DND-41 (cell line): ENCODE data around the gene ANKRD11.

Experiments
- ATAC-seq: fragments of 200-7000 bp; cut with Tn5 transposase; 3 replicates; pipeline ENCODE4 v1.9.1; 2021; ENCODE audit warnings: low read depth; ENCODE audit not compliant: insufficient read depth
- DNase-seq: peaks from one replicate; pipeline ENCODE4 v3.0.0-alpha.2; 2020
- H2AFZ ChIP-seq: 2 replicates; pipeline ENCODE4 v1.6.0; 2012; ENCODE audit warnings: low read depth, low read length
- H3K27ac ChIP-seq: 2 replicates; pipeline ENCODE4 v1.5.1; 2012; ENCODE audit warnings: low read length, inconsistent platforms
- H3K27me3 ChIP-seq: fragments of 200-600 bp; sonication (generic); 2 replicates; pipeline ENCODE4 v1.6.0; 2012; ENCODE audit warnings: low read length, mild to moderate bottlenecking, inconsistent platforms; ENCODE audit not compliant: insufficient read depth, poor library complexity
- H3K36me3 ChIP-seq: 2 replicates; pipeline ENCODE4 v1.5.1; 2012; ENCODE audit warnings: low read length, inconsistent platforms; ENCODE audit not compliant: insufficient read depth
- H3K4me1 ChIP-seq: 2 replicates; pipeline ENCODE4 v1.5.1; 2012; ENCODE audit warnings: mild to moderate bottlenecking, low read length; ENCODE audit not compliant: insufficient read depth
- H3K4me2 ChIP-seq: 2 replicates; pipeline ENCODE4 v1.6.0; 2012; ENCODE audit warnings: mild to moderate bottlenecking, moderate library complexity, low read length, inconsistent platforms; ENCODE audit not compliant: insufficient read depth
- H3K4me3 ChIP-seq, 2 experiments: fragments of 200-600 bp in 1 of 2; shearing (Covaris generic) in 1 of 2; 2 replicates each; pipeline ENCODE4 v1.5.1; 2012 to 2016; ENCODE audit warnings: inconsistent platforms in 2 of 2, low read length in 2 of 2, mild to moderate bottlenecking in 2 of 2, low read depth in 1 of 2, moderate library complexity in 1 of 2
- H3K79me2 ChIP-seq: 2 replicates; pipeline ENCODE4 v1.6.0; 2012; ENCODE audit warnings: low read length, inconsistent platforms; ENCODE audit not compliant: insufficient read depth
- H3K9ac ChIP-seq: 2 replicates; pipeline ENCODE4 v1.6.0; 2012; ENCODE audit warnings: low read depth, mild to moderate bottlenecking, inconsistent platforms, low read length, moderate library complexity
- H3K9me3 ChIP-seq: 2 replicates; pipeline ENCODE4 v1.5.1; 2012; ENCODE audit warnings: low read length, moderate library complexity, mild to moderate bottlenecking, inconsistent platforms; ENCODE audit not compliant: insufficient read depth, severe bottlenecking
- H4K20me1 ChIP-seq: 2 replicates; pipeline ENCODE4 v1.6.0; 2012; ENCODE audit warnings: low read length; ENCODE audit not compliant: insufficient read depth
- EZH2 ChIP-seq: IDR thresholded peaks from 3 replicates; pipeline ENCODE4 v1.6.1; 2012; ENCODE audit warnings: borderline replicate concordance, low read depth, mild to moderate bottlenecking, moderate library complexity, low read length, inconsistent platforms; ENCODE audit not compliant: severe bottlenecking
- TF ChIP-seq, protein P1 (sequence below): IDR thresholded peaks from 2 replicates; pipeline ENCODE4 v1.5.1; 2012; ENCODE audit warnings: borderline replicate concordance, low read length, moderate library complexity, mild to moderate bottlenecking; ENCODE audit not compliant: poor library complexity, severe bottlenecking; ENCODE audit errors: extremely low read depth

Gene ANKRD11

DNA sequence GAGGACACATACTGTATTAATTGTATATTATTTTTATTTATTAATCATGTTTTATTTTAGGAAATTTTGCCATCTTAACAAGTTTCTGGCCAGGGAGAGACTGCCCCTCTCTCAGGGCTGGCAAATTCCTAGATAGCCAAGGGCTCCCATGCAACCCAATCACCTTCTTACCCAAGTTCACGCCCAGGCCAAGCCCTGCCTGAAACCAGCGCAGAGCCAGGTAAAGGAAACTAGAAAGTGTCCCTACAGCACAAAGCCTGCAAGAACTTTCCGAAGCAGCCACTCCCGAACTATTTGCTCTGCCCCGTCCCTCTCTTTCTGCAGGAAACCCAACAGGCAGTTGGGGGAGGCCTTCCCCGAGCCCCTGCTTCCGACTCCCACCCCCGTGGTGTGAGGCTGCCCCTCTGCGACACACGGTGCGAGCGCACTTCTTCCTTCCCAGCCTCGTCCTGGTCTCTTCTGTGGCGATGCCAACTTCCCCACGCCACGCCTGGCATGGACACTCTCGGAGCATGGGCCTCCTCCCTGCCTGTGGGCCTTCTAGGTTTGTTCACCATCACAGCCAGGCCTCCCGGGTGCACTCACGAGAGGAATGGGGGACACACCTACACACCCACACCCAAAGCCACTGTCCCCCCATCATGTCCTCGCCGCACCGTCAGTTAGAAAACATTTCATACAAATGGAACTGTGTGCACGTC is 172.5 kb downstream of the ANKRD11 start:
- Histone ChIP-seq H3K9me3 (no peaks in the 10 kb centered on the region), H2AFZ (no peak overlapping the region), H3K9ac (peak overlapping the region; percentile 6; the same call in 1 of the 2 replicates), H3K4me1 (peaks cover 76% of the 10 kb centered on the region), H3K27me3 (no peaks in the 10 kb centered on the region), H3K36me3 (peaks cover 67% of the 10 kb centered on the region), H4K20me1 (peaks cover 98% of the 10 kb centered on the region), H3K4me2 (peak overlapping the region; percentile 45), H3K79me2 (peaks cover 100% of the 10 kb centered on the region), H3K27ac (peak overlapping the region; percentile 36), H3K4me3 (no peak overlapping the region)
- TF ChIP-seq EZH2, result no peak
- TF ChIP-seq, protein P1, sequence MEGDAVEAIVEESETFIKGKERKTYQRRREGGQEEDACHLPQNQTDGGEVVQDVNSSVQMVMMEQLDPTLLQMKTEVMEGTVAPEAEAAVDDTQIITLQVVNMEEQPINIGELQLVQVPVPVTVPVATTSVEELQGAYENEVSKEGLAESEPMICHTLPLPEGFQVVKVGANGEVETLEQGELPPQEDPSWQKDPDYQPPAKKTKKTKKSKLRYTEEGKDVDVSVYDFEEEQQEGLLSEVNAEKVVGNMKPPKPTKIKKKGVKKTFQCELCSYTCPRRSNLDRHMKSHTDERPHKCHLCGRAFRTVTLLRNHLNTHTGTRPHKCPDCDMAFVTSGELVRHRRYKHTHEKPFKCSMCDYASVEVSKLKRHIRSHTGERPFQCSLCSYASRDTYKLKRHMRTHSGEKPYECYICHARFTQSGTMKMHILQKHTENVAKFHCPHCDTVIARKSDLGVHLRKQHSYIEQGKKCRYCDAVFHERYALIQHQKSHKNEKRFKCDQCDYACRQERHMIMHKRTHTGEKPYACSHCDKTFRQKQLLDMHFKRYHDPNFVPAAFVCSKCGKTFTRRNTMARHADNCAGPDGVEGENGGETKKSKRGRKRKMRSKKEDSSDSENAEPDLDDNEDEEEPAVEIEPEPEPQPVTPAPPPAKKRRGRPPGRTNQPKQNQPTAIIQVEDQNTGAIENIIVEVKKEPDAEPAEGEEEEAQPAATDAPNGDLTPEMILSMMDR, result no peak
- ATAC-seq (no peak), DNase-seq (no peak)

DNA sequence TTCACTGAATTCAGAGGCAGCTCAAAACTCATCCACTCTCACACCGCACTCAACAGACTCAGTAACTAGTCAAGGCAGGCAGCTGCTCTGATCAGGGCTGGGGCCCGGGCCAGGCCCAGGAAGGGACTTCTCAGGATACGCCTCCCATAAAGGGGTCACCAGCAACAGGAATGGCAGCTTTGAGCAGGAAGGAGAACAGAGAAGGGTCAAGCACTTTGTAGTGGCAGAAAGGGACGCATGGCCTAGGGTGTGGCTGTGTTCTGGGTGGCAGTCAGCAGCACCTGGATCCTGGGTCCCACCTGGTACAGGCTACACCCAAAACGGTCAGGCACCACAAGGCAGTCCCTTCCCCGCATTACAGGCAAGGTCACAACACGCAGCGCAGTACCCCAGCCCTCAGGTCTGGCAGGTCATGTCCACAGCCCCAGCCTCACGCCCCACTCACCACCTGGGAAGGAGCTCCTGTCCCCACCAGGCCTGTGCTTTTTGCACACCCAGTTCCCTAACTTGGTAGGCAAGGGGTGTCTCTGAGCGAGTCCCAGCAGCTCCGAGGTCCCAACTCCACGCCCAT is 173.2 kb downstream of the ANKRD11 start:
- Histone ChIP-seq H4K20me1 (peaks cover 98% of the 10 kb centered on the region), H3K4me3 (peak overlapping the region in 1 of 2 experiments; percentile 14; a peak in 1 of 4 replicates), H3K4me2 (peak overlapping the region; percentile 45), H3K36me3 (peaks cover 68% of the 10 kb centered on the region), H3K27ac (peak overlapping the region; percentile 70), H3K9ac (peak overlapping the region; percentile 36; the same call in 1 of the 2 replicates), H3K27me3 (no peaks in the 10 kb centered on the region), H2AFZ (no peak overlapping the region), H3K4me1 (peaks cover 70% of the 10 kb centered on the region), H3K9me3 (no peaks in the 10 kb centered on the region), H3K79me2 (peaks cover 100% of the 10 kb centered on the region)
- no peak for DNase-seq
- TF ChIP-seq, protein P1, result no peak
- no peak for TF ChIP-seq EZH2
- ATAC-seq, result no peak

DNA sequence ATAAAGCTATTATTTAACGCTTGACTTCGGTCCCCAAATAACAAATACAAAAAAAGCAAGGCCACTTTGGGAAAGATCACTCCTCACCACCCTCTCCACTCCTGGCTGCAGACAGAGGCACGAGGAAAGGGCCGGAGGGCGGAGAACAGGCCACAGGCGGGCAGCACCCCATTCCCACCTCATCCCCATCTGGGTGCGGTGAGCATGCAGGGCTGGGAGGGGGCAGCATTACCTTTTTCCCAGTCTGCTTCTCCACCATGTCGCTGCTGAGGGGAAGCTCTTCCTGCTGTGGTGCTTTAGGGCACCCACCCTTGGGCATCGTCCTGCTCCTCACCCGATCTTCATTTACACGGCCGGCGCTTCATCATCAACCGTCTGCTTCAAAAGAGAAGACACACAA is 173.7 kb downstream of the ANKRD11 start:
- ATAC-seq (no peak), DNase-seq (no peak)
- Histone ChIP-seq H3K4me3 (peak overlapping the region in 1 of 2 experiments; percentile 14; a peak in 2 of 4 replicates), H3K9me3 (no peaks in the 10 kb centered on the region), H3K4me1 (peaks cover 65% of the 10 kb centered on the region), H2AFZ (no peak overlapping the region), H3K36me3 (peaks cover 71% of the 10 kb centered on the region), H3K27me3 (no peaks in the 10 kb centered on the region), H3K4me2 (peak overlapping the region; percentile 45), H3K9ac (peak overlapping the region; percentile 36), H3K79me2 (peaks cover 100% of the 10 kb centered on the region), H4K20me1 (peaks cover 98% of the 10 kb centered on the region), H3K27ac (peak overlapping the region; percentile 70)
- TF ChIP-seq, protein P1, result peak; percentile 18
- TF ChIP-seq EZH2, result no peak
